SU-DHL-6 (cell line): ENCODE results near the gene CSAG3.

Experiments used
- H2AFZ ChIP-seq: fragments of 200-600 bp; sonication (generic); 2 replicates; pipeline ENCODE4 v1.6.1; 2014; ENCODE audit warnings: low read depth, mild to moderate bottlenecking, moderate library complexity, mixed read lengths, antibody characterized with exemption, low read length; ENCODE audit not compliant: severe bottlenecking
- H3F3A ChIP-seq: fragments of 200-600 bp; shearing (Covaris generic); 2 replicates; pipeline ENCODE4 v1.6.0; 2016; ENCODE audit warnings: antibody characterized with exemption, mild to moderate bottlenecking; ENCODE audit not compliant: insufficient read depth
- H3K27ac ChIP-seq: fragments of 200-600 bp; sonication (generic); 2 replicates; pipeline ENCODE4 v1.5.1; 2016; ENCODE audit warnings: low read depth, mild to moderate bottlenecking, low read length, moderate library complexity, mixed read lengths
- H3K27me3 ChIP-seq: fragments of 200-600 bp; sonication (generic), shearing (Covaris generic); 2 replicates; pipeline ENCODE4 v1.6.0; 2014; ENCODE audit warnings: mild to moderate bottlenecking, low read length
- H3K36me3 ChIP-seq: fragments of 200-600 bp; sonication (generic); 2 replicates; pipeline ENCODE4 v1.6.1; 2014; ENCODE audit warnings: mild to moderate bottlenecking, low read length, mixed read lengths
- H3K4me2 ChIP-seq: fragments of 300-600, 200-600 bp; shearing (Covaris generic), sonication (generic); 2 replicates; pipeline ENCODE4 v1.6.0; 2014; ENCODE audit warnings: low read length, low read depth, mild to moderate bottlenecking; ENCODE audit not compliant: poor library complexity, severe bottlenecking
- H3K4me3 ChIP-seq: fragments of 200-600 bp; sonication (generic); 2 replicates; pipeline ENCODE4 v1.5.1; 2014; ENCODE audit warnings: antibody characterized with exemption, low read length, mild to moderate bottlenecking, mixed read lengths; ENCODE audit not compliant: insufficient read depth, poor library complexity, severe bottlenecking
- H3K79me2 ChIP-seq: fragments of 200-600 bp; sonication (generic); 2 replicates; pipeline ENCODE4 v1.6.1; 2014; ENCODE audit warnings: mild to moderate bottlenecking, low read length, moderate library complexity; ENCODE audit not compliant: insufficient read depth
- H3K9ac ChIP-seq: fragments of 200-600 bp; sonication (generic); 2 replicates; pipeline ENCODE4 v1.7.0; 2014; ENCODE audit warnings: mild to moderate bottlenecking, low read length
- H3K9me2 ChIP-seq: fragments of 200-600 bp; sonication (generic); replicated peaks from 2 replicates; pipeline ENCODE4 v1.6.1; 2014; ENCODE audit warnings: low read length; ENCODE audit not compliant: insufficient read depth
- H3K9me3 ChIP-seq: fragments of 200-600 bp; sonication (generic); 2 replicates; pipeline ENCODE4 v1.6.1; 2014; ENCODE audit warnings: low read length, mixed read lengths; ENCODE audit not compliant: insufficient read depth
- H4K20me1 ChIP-seq: fragments of 200-600 bp; sonication (generic); 2 replicates; pipeline ENCODE4 v1.6.1; 2014; ENCODE audit warnings: low read depth, mild to moderate bottlenecking, antibody characterized with exemption, low read length, moderate library complexity, mixed read lengths
- EZH2phosphoT487 ChIP-seq: fragments of 200-600 bp; sonication (generic), shearing (Covaris generic); conservative IDR thresholded peaks from 2 replicates; pipeline ENCODE4 v1.6.1; 2018; ENCODE audit warnings: mild to moderate bottlenecking, antibody characterized with exemption, low read length, moderate library complexity, mixed read lengths
- TF ChIP-seq, protein P1 (sequence below): fragments of 200-600 bp; sonication (generic); IDR thresholded peaks from one replicate; pipeline ENCODE4 v1.5.1; 2017; ENCODE audit warnings: antibody characterized with exemption, mild to moderate bottlenecking, low read length, moderate library complexity; ENCODE audit not compliant: insufficient read depth, poor library complexity, severe bottlenecking

Gene CSAG3

DNA sequence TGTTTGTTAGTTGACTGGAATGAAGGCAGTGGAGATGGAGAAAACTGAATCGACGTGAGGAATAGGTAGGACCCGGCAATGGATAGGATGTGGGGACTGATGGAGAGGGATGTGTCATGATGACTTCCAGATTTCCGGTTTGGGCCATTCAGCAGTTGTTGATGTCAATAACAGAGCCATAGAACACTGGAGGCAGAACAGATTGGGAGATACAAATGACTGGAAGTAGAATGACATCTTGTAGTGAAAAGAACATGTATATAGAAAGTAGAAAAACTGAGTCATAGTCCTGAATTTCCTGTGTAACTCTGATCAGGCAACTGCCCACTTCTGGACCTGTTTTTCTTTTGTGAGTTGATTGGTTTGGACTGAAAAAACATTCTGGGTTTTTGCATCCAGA, 47.0 kb downstream of the CSAG3 start:
- H3K9me2 ChIP-seq = no peaks in the 10 kb centered on the region
- H3K36me3 ChIP-seq = no peaks in the 10 kb centered on the region
- no peaks in the 10 kb centered on the region for H3K79me2 ChIP-seq
- no peaks in the 10 kb centered on the region for H3K9me3 ChIP-seq
- no peak overlapping the region for H3K9ac ChIP-seq
- TF ChIP-seq EZH2phosphoT487 = no peak
- TF ChIP-seq, protein P1, sequence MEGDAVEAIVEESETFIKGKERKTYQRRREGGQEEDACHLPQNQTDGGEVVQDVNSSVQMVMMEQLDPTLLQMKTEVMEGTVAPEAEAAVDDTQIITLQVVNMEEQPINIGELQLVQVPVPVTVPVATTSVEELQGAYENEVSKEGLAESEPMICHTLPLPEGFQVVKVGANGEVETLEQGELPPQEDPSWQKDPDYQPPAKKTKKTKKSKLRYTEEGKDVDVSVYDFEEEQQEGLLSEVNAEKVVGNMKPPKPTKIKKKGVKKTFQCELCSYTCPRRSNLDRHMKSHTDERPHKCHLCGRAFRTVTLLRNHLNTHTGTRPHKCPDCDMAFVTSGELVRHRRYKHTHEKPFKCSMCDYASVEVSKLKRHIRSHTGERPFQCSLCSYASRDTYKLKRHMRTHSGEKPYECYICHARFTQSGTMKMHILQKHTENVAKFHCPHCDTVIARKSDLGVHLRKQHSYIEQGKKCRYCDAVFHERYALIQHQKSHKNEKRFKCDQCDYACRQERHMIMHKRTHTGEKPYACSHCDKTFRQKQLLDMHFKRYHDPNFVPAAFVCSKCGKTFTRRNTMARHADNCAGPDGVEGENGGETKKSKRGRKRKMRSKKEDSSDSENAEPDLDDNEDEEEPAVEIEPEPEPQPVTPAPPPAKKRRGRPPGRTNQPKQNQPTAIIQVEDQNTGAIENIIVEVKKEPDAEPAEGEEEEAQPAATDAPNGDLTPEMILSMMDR = no peak
- H3K27me3 ChIP-seq = no peaks in the 10 kb centered on the region
- no peak overlapping the region for H2AFZ ChIP-seq
- no peak overlapping the region for H3K4me2 ChIP-seq
- no peaks in the 10 kb centered on the region for H3F3A ChIP-seq
- no peak overlapping the region for H3K4me3 ChIP-seq
- H4K20me1 ChIP-seq = no peaks in the 10 kb centered on the region
- no peak overlapping the region for H3K27ac ChIP-seq
